HG02970 (cell line): ENCODE data around the gene IFNAR2.
"Not testable (repeated sequence)": the region's sequence is repeated elsewhere in the genome, so short reads cannot be mapped to it uniquely, and the experiment has no call there.

ENCODE experiments used
- ATAC-seq: cut with Tn5 transposase; IDR thresholded peaks from one replicate; pipeline ENCODE4 v1.9.1; 2021; ENCODE audit warnings: mild to moderate bottlenecking, moderate library complexity, moderate number of reproducible peaks; ENCODE audit not compliant: unreplicated experiment, low FRiP score

The IFNAR2 gene

DNA sequence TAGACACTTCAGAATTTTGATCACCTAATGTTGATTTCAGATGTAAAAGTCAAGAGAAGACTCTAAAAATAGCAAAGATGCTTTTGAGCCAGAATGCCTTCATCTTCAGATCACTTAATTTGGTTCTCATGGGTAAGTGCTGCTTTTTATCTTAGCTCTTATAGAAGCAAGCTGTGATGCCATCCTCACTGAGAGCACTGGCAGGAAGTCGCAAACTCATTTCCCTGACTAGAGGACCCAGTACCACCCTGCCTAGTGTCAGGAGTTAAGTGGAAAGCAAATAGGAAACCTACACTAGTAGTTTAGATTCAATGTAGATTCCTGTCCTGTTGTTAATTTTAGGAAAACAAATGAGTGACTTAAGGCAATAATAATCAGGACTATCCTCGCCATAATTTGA is 12.1 kb downstream of the IFNAR2 start:
- ATAC-seq = no peak

DNA sequence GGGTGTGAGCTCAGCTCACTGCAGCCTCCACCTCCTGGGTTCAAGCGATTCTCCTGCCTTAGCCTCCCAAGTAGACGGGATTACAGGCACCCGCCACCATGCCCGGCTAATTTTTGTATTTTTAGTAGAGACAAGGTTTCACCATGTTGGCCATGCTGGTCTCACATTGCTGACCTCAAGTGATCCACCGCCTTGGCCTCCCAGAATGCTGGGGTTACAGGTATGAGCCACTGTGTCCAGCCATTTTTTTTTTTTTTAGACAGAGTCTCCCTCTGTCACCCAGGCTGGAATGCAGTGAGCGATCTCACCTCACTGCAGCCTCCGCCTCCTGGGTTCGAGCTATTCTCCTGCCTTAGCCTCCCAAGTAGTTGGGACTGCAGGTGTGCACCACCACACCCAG is 13.1 kb downstream of the IFNAR2 start:
- not testable (repeated sequence) for ATAC-seq

DNA sequence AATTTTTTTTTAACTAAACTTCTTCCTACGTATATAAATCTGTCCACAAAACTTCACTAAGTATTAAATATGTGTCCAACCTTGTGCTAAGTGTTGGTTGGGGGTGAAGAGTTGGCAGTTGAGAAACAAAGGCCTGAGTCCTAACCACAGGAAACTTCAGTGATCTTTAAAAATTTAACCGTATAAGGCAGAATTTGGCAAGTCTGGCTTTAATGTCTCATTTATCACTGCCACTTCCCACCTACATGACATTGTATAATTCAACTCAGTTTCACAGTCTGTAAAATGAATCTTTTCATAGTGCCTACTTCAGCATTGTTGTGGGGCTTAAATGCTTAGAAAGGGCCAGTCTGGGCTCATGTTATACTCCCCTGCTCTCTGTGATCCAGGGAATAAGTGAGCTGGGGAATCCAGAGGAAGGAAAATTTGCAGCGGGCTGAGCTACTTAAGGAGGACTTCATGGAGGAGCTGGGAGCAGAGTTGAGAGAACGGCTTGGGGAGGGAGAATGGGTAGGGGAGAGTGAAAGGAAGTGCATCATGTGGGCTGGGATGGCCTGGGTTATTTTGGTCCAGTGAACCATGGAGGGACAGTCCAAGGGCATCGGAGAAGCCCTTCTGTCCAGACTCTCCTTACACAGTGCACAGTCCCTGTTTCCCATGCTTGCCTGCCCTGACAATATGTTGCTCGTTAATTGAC is 14.5 kb downstream of the IFNAR2 start:
- no peak for ATAC-seq

DNA sequence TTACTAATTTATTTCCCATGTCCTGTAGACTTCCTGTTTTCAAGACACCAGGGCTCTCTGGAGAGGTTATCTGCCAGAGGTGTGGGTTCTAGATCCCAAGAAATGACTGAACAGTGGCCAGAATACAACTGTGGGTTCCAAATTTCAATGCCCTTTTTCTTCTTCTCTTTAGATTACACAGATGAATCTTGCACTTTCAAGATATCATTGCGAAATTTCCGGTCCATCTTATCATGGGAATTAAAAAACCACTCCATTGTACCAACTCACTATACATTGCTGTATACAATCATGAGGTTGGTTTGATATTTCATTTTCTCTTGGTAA is 15.0 kb downstream of the IFNAR2 start:
- ATAC-seq = no peak

DNA sequence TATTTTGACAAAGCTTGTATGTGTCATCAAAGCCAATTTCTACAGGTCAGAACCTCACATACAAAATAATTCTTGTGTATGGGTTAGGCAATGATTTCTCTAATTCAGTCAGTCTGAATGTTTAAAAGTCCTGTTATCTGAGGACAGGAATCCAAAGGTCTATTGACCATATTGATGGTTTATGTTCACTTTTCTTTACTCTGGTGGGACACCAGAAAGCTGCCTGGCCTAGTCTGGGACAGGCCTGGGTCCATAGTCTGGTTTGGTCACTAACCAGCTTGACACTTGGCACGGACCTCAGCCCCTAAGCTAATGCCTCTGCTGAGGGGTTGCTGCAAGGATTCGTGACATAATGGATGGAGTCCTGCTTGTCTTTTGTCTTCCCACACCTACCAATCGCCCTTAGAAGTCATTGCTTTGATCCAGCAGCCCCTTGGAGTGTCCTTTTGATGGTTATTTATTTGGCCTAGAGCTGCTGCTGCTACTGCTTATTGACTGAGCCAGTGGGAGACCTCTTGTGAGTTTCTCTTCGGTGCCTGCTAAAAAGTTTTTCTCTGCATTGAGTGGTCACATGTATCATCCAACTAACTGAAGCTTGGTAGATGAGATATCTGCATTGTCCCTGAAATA is 15.7 kb downstream of the IFNAR2 start:
- ATAC-seq = no peak

DNA sequence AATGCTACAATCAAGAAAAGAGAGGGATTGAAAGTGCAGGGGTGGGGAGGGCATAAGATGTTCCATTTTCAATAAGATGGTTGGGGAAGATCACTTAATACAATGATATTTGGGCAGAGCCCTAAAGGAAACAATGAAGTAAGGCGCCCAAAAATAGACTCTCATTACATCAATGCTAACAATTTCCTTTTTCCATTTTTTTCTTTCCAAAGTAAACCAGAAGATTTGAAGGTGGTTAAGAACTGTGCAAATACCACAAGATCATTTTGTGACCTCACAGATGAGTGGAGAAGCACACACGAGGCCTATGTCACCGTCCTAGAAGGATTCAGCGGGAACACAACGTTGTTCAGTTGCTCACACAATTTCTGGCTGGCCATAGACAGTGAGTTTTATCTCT is 16.8 kb downstream of the IFNAR2 start:
- ATAC-seq = no peak

DNA sequence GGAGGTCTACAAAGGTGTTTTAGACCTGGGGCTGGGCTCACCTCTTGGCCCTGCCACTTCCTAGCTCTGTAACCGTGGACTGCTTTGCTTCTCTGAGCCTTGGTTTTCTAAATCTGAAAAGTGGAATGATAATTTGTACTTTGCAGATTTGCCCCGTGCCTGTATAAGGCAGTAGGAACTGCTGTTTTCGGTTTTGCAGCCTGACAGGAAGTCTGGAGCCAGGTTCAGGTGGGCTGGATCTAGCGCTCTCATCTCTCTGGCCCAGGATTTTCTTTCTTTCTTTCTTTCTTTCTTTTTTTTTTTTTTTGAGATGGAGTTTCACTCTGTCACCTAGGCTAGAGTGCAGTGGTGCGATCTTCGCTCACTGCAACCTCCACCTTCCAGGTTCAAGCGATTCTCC is 17.2 kb downstream of the IFNAR2 start:
- ATAC-seq = no peak

DNA sequence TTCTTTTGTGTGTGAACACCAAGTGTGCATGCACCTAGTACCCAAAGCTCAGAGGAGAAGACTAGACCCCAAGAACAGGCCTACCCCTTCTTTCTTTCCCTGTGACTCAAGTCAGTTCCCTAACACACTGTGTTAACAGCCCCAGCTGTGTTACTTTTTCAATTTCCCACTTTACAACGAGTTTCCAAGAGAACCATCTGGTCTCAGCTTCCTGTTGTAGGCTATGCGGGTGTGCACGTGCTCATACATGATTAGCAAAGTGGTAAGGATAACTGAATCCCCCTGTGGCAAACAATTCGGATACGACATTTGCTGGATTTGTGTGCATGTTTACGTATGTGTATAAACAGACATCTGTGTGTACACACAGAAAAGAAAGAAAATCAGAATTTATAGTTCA is 17.9 kb downstream of the IFNAR2 start:
- no peak for ATAC-seq

DNA sequence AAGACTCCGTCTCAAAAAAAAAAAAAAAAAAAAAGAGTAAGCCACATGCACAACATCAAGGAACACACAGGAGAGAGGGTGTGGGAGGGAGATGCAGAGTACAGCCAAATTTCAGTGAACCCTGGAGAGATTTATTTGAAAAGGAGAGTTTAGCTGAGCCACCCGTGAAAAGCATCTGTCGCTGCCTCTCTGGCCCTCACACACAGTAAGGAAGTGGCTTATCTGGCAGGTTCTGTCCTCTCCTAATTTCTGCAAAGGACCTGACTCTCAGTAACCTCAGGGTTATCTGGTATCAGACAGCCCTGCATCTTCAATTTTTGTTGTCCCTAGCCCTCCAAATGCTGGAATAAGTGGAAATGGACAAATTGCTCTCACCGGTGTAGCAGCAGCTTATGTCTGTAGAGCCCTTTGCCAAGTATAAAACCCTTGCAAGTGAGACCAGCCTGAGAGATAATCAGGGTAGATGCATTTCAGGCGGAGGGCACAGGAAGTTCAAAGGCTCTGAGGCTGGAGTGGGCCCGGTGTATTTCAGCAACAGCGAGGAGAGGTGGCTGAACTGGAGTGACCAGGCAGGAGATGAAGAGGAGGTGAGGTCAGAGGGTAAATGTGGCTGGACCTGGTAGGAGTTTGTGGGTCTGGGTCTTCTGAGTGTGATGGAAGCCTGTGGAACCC is 19.7 kb downstream of the IFNAR2 start:
- ATAC-seq = no peak

DNA sequence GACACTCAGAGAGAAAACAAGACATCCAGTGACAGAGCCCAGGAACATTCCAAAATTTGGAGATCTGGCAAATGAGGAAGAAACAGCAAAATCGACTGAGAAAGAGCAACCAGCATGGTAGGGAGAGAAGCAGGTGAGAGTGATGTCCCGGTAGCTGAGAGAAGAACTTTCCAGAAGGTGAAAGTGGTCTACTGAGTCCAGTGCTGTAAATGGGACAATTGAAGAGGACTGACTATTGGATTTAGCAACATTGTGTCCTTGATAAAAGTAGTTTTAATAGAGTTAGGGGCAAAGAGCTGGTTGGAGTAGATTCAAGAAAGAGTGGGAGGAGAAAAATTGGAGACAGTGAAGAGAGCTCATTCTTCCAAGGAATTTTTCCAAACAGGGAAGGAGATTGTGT is 21.4 kb downstream of the IFNAR2 start:
- ATAC-seq = no peak

DNA sequence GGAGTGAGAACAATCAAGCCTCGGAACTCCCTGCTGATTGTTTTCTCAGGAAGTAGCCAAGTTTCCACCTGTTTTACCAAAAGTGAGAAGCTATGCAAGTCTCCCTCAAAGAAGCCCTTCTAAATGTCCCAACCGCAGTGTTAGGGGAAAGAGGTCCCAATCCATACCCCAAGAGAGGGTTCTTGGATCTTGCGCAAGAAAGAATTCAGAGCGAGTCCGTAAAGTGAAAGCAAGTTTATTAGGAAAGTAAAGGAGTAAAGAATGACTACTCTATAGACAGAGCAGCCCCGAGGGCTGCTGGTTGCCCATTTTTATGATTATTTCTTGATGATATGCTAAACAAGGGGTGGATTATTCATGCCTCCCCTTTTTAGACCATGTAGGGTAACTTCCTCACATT is 23.6 kb downstream of the IFNAR2 start:
- not testable (repeated sequence) for ATAC-seq

DNA sequence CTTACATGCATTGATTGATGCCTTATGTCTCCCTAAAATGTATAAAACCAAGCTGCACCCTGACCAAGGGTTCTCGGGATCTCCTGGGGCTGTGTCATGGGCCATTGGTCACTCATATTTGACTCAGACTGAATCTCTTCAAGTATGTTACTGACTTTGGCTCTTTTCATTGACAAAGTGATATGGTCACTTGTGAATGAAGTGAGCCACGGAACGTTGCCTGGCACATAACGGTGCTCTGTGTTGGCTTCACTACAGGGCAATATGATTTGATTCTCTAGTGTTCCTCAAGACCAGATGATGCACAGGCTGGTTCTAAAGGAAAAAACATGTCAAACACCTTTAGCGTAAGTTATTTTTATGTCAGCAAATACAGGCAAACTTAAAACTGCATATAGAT is 25.0 kb downstream of the IFNAR2 start:
- no peak for ATAC-seq

DNA sequence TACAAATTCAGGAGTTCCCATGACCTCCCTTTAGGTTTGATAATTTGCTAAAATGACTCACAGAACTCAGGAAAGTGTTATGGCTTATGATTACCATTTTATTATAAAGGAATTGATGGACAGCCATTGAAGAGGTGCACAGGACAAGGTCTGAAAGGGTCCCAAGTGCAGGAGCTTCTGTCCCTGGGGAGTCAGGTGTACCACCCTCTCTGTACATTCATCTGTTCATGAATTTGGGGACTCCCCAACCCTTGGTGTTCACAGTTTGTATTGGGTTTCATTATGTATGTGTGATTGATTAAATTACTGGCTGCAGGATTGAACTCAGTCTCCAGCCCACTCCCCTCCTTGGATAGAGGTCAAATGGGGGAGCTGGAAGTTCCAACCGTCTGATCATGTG is 25.7 kb downstream of the IFNAR2 start:
- ATAC-seq = no peak

DNA sequence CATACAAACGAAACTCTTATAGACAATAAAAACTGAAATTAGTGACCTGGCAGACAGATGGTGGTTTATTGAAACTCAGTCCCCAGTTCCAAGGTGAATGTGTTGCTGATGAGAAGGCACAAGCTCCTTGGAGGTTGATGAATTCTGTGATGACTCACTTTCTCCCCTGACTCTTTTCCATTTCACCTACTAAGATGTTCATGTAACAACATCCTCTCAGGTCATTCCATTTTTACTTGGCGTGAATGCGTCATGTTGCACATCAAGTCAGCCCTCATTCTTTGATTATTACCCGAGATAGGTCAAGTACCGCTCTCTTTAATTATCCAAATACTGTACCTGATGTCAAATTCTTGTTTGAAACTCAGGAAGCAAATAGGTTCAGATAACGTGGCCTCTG is 26.3 kb downstream of the IFNAR2 start:
- ATAC-seq = no peak

DNA sequence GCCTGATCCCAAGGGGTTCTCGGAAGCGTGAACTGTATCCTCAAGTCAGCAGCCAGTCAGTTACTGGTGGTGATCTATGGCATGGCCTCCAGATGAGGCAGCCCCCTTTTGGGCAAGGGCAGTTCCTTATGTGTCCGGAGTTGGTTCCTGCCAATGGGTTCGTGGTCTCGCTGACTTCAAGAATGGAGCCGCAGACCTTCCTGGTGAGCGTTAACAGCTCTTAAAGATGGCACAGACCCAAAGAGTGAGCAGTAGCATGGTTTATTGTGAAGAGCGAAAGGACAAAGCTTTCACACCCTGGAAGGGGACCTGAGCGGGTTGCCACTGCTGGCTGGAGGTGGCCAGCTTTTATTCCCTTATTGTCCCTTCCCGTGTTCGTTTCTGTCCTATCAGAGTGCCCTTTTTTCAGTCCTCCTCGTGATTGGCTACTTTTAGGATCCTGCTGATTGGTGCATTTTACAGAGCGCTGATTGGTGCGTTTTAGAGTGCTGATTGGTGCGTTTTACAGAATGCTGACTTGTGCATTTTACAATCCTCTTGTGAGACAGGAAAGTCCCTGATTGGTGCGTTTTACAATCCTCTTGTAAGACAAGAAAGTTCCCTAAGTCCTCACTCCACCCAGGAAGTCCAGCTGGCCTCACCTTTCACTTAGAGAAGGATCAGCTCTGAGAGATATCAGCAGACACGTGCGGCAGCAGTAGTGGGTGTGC is 27.5 kb downstream of the IFNAR2 start:
- ATAC-seq = no peak

DNA sequence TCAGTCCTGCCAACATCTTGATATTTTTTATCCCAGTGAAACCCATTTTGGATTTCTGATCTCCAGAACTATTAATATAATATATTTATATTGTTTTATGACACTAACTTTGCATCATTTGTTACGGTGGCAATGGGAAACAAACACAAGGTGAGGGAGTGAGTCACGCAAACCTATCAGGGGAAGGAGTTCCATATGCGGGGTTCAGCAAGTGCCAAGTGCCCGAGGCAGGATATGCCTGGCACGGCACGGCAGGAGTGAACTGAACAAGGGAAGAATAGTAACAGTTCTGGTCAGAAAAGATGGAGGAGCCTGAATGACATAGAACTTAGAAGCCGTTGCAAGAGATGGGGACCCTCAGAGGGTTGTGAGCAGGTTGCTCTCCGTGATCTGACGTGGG is 28.7 kb downstream of the IFNAR2 start:
- no peak for ATAC-seq

DNA sequence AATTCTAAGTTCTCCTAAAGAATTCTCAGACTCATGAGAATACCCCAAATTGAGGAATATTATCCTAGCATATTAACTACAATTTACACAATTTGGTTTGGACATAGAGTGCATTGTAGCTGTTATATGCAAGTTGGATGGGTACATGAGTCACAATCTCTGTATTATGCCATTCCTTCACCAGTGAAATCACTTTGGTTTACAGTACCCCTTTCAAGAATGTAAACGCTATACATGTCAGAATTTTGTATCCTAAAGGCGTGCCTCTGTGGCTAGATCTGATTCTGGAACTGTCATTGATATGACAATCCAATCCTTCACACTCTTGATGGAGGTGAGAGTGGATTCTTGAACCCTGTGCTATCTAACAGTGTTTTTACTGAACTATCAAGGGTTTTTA is 29.7 kb downstream of the IFNAR2 start:
- no peak for ATAC-seq

DNA sequence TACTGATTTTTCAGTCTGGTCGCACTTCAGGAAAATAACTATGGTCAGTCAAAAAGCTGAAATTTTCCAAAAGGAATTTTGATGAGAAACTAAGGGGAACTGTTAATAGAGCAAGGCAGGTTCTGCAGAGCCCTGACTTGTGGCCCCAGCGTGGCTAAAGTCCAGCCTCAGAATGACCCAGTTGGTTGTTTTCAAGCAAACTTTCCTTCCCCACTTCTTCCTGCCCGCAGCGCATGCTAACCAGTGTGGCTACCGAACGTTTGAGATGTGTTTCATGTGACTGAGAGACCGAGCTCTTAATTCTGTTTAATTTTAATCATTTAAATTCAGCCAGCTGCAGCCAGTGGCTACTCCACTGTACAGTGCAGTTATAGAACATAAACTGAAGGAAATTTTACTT is 30.3 kb downstream of the IFNAR2 start:
- no peak for ATAC-seq

DNA sequence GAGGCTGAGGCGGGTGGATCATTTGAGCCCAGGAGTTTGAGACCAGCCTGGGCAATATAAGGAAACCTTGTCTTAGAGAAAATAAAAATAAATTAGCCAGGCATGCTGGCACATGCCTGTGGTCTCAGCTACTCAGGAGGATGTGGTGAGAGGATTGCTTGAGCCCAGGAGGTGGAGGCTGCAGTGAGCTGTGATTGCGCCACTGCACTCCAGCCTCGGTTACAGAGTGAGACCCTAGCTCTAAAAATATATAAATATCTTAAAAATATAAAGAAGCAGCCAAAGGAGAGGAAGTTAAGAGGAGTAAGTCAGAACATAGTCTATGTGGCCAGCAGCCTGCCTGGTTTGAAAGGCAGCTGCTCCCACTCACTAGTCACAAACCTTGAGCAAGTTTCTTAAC is 31.9 kb downstream of the IFNAR2 start:
- no peak for ATAC-seq

DNA sequence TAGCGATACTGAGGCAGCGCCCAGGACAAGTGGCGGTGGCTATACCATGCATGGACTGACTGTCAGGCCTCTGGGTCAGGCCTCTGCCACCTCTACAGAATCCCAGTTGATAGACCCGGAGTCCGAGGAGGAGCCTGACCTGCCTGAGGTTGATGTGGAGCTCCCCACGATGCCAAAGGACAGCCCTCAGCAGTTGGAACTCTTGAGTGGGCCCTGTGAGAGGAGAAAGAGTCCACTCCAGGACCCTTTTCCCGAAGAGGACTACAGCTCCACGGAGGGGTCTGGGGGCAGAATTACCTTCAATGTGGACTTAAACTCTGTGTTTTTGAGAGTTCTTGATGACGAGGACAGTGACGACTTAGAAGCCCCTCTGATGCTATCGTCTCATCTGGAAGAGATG is 33.2 kb downstream of the IFNAR2 start:
- no peak for ATAC-seq

DNA sequence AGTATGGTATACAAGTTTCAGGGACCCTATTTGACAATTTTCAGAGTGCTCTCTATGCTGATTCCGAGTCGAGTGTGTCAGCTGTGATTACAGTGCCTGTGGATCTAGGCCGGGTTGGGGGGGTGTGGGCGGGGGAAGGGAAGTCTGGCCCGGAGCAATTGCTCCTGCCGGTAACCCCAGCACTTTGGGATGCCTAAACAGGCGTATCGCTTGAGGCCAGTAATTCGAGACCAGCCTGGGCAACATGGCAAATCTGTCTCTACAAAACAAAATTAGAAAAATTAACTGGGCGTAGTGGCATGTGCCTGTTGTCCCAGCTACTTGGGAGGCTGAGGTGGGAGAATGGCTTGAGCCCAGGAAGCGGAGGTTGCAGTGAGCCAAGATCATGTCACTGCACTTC is 34.8 kb downstream of the IFNAR2 start:
- ATAC-seq = no peak

DNA sequence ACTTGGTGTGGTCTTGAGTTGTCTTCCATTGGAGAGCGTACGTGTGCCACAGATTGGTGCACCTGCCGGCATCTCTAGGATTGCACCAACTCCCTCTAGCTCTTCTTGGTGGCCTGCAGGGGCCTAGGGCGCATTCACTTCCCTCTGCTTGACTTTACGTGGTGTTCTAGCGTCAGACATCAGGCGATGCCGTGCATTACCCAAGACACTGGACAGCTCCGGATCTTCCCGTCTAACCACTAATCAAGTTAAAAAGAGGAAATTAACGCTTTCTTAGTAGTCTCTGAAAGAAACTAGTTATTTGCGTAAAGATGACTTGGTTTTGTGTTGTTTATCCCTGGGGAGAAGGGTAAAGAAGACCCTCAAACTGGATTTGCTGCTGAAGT is 35.9 kb downstream of the IFNAR2 start:
- no peak for ATAC-seq
